Measurements from ENCODE around the gene PRELID2.

- TF ChIP-seq POLR2AphosphoS5 (IDR thresholded peaks at IDR 0.05) (no peak), POLR2A (IDR thresholded peaks at IDR 0.05) (no peak), CTCF (IDR thresholded peaks at IDR 0.05 in 8 of 11, conservative IDR thresholded peaks at IDR 0.05 in 3 of 11) (no peak)
Measured at GRCh38 chr5:145752947-145753346, 82.2 kb downstream of the PRELID2 start.
